ENCODE data around the gene SLC25A1.

Gene SLC25A1

GRCh38 chr22:19213001-19213400, 34.5 kb upstream of the SLC25A1 start:
- Histone ChIP-seq H3K36me3 (ENCODE audit: control insufficient read depth, insufficient read depth, low read length) (no peaks in the 10 kb centered on the region), H3K27me3 (replicated peaks; ENCODE audit: control insufficient read depth, insufficient read depth, low read length) (no peaks in the 10 kb centered on the region; the same call in 1 of the 2 replicates), H3K4me3 (replicated peaks; ENCODE audit: low read depth, low read length) (no peak overlapping the region)
- TF ChIP-seq CTCF (IDR thresholded peaks at IDR 0.05; ENCODE audit: insufficient read depth, low read length, poor library complexity, severe bottlenecking) = no peak
- DNase-seq (ENCODE audit: extremely low read depth, insufficient read length) = no peak

- Histone ChIP-seq H3K36me3 (ENCODE audit: control insufficient read depth, insufficient read depth, low read length) (no peaks in the 10 kb centered on the region), H3K27me3 (replicated peaks; ENCODE audit: control insufficient read depth, insufficient read depth, low read length) (no peaks in the 10 kb centered on the region; the same call in 1 of the 2 replicates), H3K4me3 (replicated peaks; ENCODE audit: low read depth, low read length) (no peak overlapping the region)
- TF ChIP-seq CTCF (IDR thresholded peaks at IDR 0.05; ENCODE audit: insufficient read depth, low read length, poor library complexity, severe bottlenecking) = no peak
- DNase-seq (ENCODE audit: extremely low read depth, insufficient read length) = no peak
Observed at GRCh38 chr22:19212302-19212870, 33.9 kb upstream of the SLC25A1 start.

- Histone ChIP-seq H3K27me3 (replicated peaks; ENCODE audit: control insufficient read depth, insufficient read depth, low read length) (no peaks in the 10 kb centered on the region; the same call in 1 of the 2 replicates), H3K36me3 (ENCODE audit: control insufficient read depth, insufficient read depth, low read length) (no peaks in the 10 kb centered on the region)
- no peak for TF ChIP-seq CTCF (IDR thresholded peaks at IDR 0.05; ENCODE audit: insufficient read depth, low read length, poor library complexity, severe bottlenecking)
Observed at GRCh38 chr22:19210188-19210587, 31.7 kb upstream of the SLC25A1 start.

GRCh38 chr22:19208287-19208847, 29.8 kb upstream of the SLC25A1 start:
- Histone ChIP-seq H3K4me3 (replicated peaks; ENCODE audit: low read depth, low read length) (no peak overlapping the region), H3K27me3 (replicated peaks; ENCODE audit: control insufficient read depth, insufficient read depth, low read length) (no peaks in the 10 kb centered on the region; the same call in none of the 2 replicates), H3K36me3 (ENCODE audit: control insufficient read depth, insufficient read depth, low read length) (no peaks in the 10 kb centered on the region)
- no peak for DNase-seq (ENCODE audit: extremely low read depth, insufficient read length)
- TF ChIP-seq CTCF (IDR thresholded peaks at IDR 0.05; ENCODE audit: insufficient read depth, low read length, poor library complexity, severe bottlenecking) = no peak

More at GRCh38 chr22:19210188-19210587, 31.7 kb upstream of the SLC25A1 start:
- no peak overlapping the region for H3K4me3 ChIP-seq (replicated peaks; ENCODE audit: low read depth, low read length)
- no peak for DNase-seq (ENCODE audit: extremely low read depth, insufficient read length)

GRCh38 chr22:19207884-19208283, 29.3 kb upstream of the SLC25A1 start:
- H3K36me3 ChIP-seq (ENCODE audit: control insufficient read depth, insufficient read depth, low read length) = no peaks in the 10 kb centered on the region
- no peak for DNase-seq (ENCODE audit: extremely low read depth, insufficient read length)
- TF ChIP-seq CTCF (IDR thresholded peaks at IDR 0.05; ENCODE audit: insufficient read depth, low read length, poor library complexity, severe bottlenecking) = no peak
- H3K27me3 ChIP-seq (replicated peaks; ENCODE audit: control insufficient read depth, insufficient read depth, low read length) = no peaks in the 10 kb centered on the region; the same call in none of the 2 replicates
- no peak overlapping the region for H3K4me3 ChIP-seq (replicated peaks; ENCODE audit: low read depth, low read length)

Data from GM06990 (cell line).